Measurements from ENCODE around the gene OR5A2.
"Not testable (repeated sequence)": the region's sequence is repeated elsewhere in the genome, so short reads cannot be mapped to it uniquely, and the experiment has no call there.

OR5A2 gene

GRCh38 chr11:59400461-59401261, 25.6 kb downstream of the OR5A2 start:
- DNase-seq (ENCODE audit: low read depth in 2 of 3, low spot score in 2 of 3): no peak

DNA sequence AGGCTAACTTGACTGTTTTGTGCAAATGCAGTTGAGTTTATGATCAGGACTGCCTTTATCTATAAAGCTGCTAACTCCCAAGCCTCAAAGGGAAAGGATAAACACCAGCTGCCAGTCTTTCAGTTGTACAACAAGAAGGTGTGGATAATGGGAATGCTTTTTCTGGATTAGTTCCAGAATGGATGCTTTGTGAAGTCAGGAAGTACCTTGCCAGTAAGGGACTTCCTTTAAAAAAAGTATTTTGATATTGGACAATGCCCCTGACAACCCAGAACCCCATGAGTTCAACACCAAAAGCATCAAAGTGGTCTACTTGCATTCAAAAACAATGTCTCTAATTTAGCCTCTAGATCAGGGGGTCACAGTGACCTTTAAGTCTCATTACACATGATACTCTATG, 32.0 kb downstream of the OR5A2 start:
- DNase-seq (ENCODE audit: low read depth in 2 of 3, low spot score in 2 of 3): no peak

DNA sequence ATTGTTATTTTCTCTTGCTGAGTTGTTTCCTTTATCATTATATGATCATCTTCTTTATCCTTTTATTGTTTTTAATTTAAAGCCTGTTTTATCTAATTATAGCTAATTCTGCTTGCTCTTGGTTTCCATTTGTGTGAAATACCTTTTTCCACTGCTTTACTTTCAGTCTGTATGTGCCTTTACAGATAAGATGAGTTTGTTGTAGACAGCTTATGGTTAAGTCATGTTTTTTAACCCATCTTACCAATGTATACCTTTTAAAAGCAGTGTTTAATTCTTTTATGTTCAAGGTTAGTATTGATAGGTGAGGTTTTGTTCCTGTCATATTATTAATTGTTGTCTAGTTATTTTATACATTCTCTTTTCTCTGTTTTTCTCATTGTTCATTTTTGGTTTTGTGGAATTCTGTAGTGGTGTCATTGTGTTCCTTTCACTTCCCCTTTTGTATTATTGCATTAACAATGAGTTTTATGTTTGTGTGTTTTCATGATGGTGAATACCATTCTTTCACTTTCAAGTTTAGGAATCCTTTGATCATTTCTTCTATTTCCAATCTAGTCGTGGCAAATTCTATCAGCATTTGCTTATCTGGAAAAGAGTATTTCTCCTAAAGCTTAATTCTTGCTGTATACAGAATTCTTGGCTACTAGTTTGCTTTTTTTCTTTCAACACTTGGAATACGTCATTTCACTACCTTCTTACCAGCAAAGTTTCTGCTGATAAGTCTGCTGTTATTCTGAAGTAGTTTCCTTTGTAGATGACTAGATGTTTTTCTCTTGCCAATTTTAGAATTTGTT, 45.8 kb downstream of the OR5A2 start:
- DNase-seq (ENCODE audit: low read depth in 2 of 3, low spot score in 2 of 3): no peak

DNA sequence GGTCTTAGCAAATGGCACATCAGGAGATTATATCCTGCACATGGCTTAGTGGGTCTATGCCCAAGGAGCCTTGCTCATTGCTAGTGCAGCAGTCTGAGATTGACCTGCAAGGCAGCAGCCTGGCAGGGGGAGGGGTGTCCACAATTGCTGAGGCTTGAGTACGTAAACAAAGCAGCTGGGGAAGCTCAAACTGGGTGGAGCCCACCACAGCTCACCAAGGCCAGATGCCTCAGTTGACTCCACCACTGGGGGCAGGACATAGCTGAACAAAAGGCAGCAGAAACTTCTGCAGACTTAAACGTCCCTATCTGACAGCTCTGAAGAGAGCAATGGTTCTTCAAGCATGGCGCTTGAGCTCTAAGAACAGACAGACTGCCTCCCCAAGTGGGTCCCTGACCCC, 53.9 kb downstream of the OR5A2 start:
- not testable (repeated sequence) for DNase-seq (ENCODE audit: low read depth in 2 of 3, low spot score in 2 of 3)

DNA sequence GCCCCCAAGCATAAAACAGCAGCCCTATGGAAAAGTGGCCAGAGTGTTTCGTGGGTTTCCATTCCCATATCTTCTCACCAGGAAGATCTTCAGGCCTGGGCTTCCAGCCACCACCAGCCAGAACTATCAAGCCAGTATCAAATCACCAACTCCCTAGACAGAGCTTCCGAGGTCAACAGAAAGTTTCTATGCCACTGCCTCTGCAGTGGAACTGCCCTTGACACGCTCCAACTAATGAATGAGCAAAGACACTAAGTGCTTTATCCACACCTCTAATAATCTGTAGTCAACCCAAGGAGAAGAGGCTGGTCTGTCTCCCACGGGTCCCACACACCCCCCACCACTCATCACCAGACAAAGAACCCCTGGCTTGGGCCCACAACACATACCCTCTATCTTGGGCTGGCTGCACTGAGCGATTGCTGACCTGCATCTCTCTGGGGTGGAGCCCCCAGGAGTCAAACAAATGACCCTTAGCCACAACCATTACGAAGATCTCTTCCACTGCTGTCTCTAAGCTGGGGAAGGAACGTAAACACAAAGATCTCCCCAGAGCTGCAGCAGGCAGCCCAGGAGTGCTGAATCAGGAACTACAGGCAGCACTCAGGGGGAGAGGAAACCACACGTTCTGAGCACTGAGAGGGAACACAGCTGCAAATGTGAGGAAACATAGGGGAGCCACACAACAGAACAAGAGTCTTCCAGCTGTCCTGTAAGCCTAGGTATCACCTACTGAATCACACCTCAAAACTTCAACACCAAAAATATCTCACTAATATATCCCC, 57.8 kb downstream of the OR5A2 start:
- no peak for DNase-seq (ENCODE audit: low read depth in 2 of 3, low spot score in 2 of 3)

Data from activated CD8-positive, alpha-beta memory T cell treated with anti-CD3 and anti-CD28 coated beads for 48 hours (primary cell).